ENCODE data around the gene MISP3. TPM values are rescaled to one million over a fixed set of nuclear protein-coding genes. Genes with fewer than 3 reads are reported as not detected.

MISP3 gene
- total RNA-seq, 1 donor from 2014 or later = 0.79 TPM

DNA sequence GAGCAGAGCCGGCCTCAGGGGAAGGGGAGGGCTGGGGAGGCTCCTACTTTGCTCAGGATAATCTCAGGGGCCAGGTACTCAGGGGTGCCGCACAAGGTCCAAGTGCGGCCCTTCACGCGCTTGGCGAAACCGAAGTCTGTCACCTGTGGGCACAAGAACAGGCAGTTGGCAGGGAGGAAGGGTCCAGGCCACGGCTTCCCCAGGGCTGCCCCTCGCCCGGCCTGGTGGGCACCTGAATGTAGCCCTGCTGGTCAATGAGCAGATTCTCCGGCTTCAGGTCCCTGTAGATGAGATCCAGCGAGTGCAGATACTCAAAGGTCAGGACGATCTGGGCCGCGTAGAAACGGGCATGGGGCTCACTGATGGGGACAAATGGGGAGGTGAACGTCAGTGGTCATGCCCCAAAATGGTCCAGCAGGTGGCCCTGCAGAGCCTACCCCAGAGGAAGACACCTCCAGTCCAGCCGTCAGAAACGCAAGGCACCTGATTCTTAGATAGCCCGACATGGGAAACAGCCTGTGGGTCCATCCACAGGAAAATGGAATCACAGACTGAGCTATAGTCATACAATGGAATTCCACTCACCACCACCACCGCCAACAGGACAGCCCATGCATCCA is 25.1 kb downstream of the MISP3 start:
- Mint-ChIP-seq H3K4me1 (ENCODE audit: low read depth, unreplicated experiment) (no peaks in the 10 kb centered on the region), H3K9me3 (ENCODE audit: unreplicated experiment) (peaks cover 9% of the 10 kb centered on the region), H3K27ac (ENCODE audit: unreplicated experiment) (no peak overlapping the region), H3K4me3 (ENCODE audit: unreplicated experiment) (no peak overlapping the region), H3K27me3 (ENCODE audit: low read depth, unreplicated experiment) (no peaks in the 10 kb centered on the region), H3K36me3 (ENCODE audit: low read depth, unreplicated experiment) (peaks cover 24% of the 10 kb centered on the region)
- H3K4me1 ChIP-seq (ENCODE audit: insufficient read depth, low read length) = no peaks in the 10 kb centered on the region
- no peak for TF ChIP-seq EZH2 (IDR thresholded peaks at IDR 0.05; ENCODE audit: insufficient read depth, low read length)
- TF ChIP-seq, protein P1, sequence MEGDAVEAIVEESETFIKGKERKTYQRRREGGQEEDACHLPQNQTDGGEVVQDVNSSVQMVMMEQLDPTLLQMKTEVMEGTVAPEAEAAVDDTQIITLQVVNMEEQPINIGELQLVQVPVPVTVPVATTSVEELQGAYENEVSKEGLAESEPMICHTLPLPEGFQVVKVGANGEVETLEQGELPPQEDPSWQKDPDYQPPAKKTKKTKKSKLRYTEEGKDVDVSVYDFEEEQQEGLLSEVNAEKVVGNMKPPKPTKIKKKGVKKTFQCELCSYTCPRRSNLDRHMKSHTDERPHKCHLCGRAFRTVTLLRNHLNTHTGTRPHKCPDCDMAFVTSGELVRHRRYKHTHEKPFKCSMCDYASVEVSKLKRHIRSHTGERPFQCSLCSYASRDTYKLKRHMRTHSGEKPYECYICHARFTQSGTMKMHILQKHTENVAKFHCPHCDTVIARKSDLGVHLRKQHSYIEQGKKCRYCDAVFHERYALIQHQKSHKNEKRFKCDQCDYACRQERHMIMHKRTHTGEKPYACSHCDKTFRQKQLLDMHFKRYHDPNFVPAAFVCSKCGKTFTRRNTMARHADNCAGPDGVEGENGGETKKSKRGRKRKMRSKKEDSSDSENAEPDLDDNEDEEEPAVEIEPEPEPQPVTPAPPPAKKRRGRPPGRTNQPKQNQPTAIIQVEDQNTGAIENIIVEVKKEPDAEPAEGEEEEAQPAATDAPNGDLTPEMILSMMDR (IDR thresholded peaks at IDR 0.05; ENCODE audit: insufficient read depth, low read depth, low read length) = no peak
- H3K27ac ChIP-seq (ENCODE audit: low read depth, low read length) = no peak overlapping the region
- H3K9ac ChIP-seq (ENCODE audit: low read length) = no peak overlapping the region
- no peak overlapping the region for H3K4me3 ChIP-seq (ENCODE audit: insufficient read depth, low read depth, low read length)
- H3K36me3 ChIP-seq (ENCODE audit: insufficient read depth, low read length) = peaks cover 11% of the 10 kb centered on the region
- no peaks in the 10 kb centered on the region for H4K20me1 ChIP-seq (ENCODE audit: insufficient read depth, low read length)
- H3K9me3 ChIP-seq (ENCODE audit: insufficient read depth, low read depth, low read length) = peaks cover 7% of the 10 kb centered on the region
- H3K27me3 ChIP-seq (ENCODE audit: insufficient read depth, low read length) = no peaks in the 10 kb centered on the region
- no peak overlapping the region for H2AFZ ChIP-seq (ENCODE audit: low read depth, low read length)
- FAIRE-seq = no peak
- H3K79me2 ChIP-seq (ENCODE audit: insufficient read depth, low read length) = no peaks in the 10 kb centered on the region
- no peak for DNase-seq (ENCODE audit: low read depth)
- H3K4me2 ChIP-seq (ENCODE audit: low read length) = no peak overlapping the region

DNA sequence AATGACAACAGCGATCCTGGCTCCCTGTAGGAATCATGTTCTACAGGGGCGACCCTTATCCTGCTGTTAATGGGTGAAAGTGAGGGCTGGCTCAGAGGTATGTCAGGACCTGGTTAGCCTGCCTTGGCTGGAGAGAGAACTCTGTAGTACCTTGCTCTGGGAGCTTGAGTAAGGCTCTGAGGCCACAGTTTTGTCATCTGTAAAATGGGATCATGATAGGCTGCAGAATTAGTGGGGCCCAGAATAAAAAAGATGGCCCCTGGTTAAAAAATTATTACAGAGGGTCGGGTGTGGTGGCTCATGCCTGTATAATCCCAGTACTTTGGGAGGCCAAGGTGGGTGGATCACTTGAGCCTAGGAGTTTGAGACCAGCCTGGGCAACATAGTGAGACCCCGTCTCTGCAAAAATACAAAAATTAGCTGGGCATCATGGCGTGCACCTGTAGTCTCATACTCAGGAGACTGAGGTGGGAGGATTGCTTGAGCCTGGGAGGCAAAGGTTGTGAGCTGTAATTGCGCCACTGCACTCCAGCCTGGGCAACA is 28.5 kb downstream of the MISP3 start:
- DNase-seq (ENCODE audit: low read depth) (no peak), FAIRE-seq (no peak)
- H3K27me3 Mint-ChIP-seq (ENCODE audit: low read depth, unreplicated experiment) = no peaks in the 10 kb centered on the region
- Histone ChIP-seq H3K79me2 (ENCODE audit: insufficient read depth, low read length) (no peaks in the 10 kb centered on the region), H3K4me1 (ENCODE audit: insufficient read depth, low read length) (no peaks in the 10 kb centered on the region), H3K9ac (ENCODE audit: low read length) (no peak overlapping the region), H4K20me1 (ENCODE audit: insufficient read depth, low read length) (no peaks in the 10 kb centered on the region), H2AFZ (ENCODE audit: low read depth, low read length) (no peak overlapping the region), H3K27ac (ENCODE audit: low read depth, low read length) (no peak overlapping the region), H3K27me3 (ENCODE audit: insufficient read depth, low read length) (no peaks in the 10 kb centered on the region), H3K9me3 (ENCODE audit: insufficient read depth, low read depth, low read length) (no peaks in the 10 kb centered on the region), H3K4me2 (ENCODE audit: low read length) (no peak overlapping the region), H3K4me3 (ENCODE audit: insufficient read depth, low read depth, low read length) (no peak overlapping the region), H3K36me3 (ENCODE audit: insufficient read depth, low read length) (peaks cover 13% of the 10 kb centered on the region)
- H3K4me1 Mint-ChIP-seq (ENCODE audit: low read depth, unreplicated experiment) = no peaks in the 10 kb centered on the region
- TF ChIP-seq EZH2 (IDR thresholded peaks at IDR 0.05; ENCODE audit: insufficient read depth, low read length) = no peak
- TF ChIP-seq, protein P1 (IDR thresholded peaks at IDR 0.05; ENCODE audit: insufficient read depth, low read depth, low read length) = no peak
- H3K4me3 Mint-ChIP-seq (ENCODE audit: unreplicated experiment) = no peak overlapping the region
- no peak overlapping the region for H3K27ac Mint-ChIP-seq (ENCODE audit: unreplicated experiment)
- H3K9me3 Mint-ChIP-seq (ENCODE audit: unreplicated experiment) = no peaks in the 10 kb centered on the region
- peaks cover 22% of the 10 kb centered on the region for H3K36me3 Mint-ChIP-seq (ENCODE audit: low read depth, unreplicated experiment)

DNA sequence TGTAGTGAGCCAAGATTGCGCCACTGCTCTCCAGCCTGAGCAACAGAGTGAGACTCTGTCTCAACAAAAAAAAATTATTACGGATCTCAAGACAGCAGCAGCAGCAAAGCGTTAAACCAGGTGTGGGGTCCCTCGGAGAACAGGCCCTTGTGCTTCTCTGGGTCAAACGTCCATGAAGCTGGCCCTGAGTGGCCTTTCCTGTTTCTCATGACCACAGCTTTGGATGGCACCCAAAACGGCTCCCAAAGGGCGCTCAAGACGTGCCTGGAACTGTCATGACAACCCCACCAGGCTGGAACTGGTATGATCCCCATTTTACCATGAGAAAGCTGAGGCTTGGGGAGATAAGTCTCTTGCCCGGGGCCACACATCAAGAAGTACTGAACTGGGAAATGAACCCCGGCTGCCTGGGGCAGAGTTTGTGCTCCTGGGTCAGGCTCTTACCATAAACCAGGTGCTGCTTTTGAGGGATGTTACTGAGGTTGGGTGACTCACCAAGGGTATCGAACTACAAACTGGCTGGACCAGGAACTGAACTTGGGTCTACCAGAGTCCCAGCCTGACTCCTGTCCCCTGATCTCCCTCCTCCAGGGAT is 29.6 kb downstream of the MISP3 start:
- H2AFZ ChIP-seq (ENCODE audit: low read depth, low read length) = no peak overlapping the region
- Mint-ChIP-seq H3K27me3 (ENCODE audit: low read depth, unreplicated experiment) (no peaks in the 10 kb centered on the region), H3K36me3 (ENCODE audit: low read depth, unreplicated experiment) (peaks cover 18% of the 10 kb centered on the region), H3K27ac (ENCODE audit: unreplicated experiment) (no peak overlapping the region), H3K4me1 (ENCODE audit: low read depth, unreplicated experiment) (no peaks in the 10 kb centered on the region), H3K4me3 (ENCODE audit: unreplicated experiment) (no peak overlapping the region), H3K9me3 (ENCODE audit: unreplicated experiment) (no peaks in the 10 kb centered on the region)
- H3K27me3 ChIP-seq (ENCODE audit: insufficient read depth, low read length) = no peaks in the 10 kb centered on the region
- no peak overlapping the region for H3K4me3 ChIP-seq (ENCODE audit: insufficient read depth, low read depth, low read length)
- no peak for DNase-seq (ENCODE audit: low read depth)
- no peaks in the 10 kb centered on the region for H3K9me3 ChIP-seq (ENCODE audit: insufficient read depth, low read depth, low read length)
- no peak overlapping the region for H3K27ac ChIP-seq (ENCODE audit: low read depth, low read length)
- H3K4me2 ChIP-seq (ENCODE audit: low read length) = no peak overlapping the region
- H3K79me2 ChIP-seq (ENCODE audit: insufficient read depth, low read length) = no peaks in the 10 kb centered on the region
- TF ChIP-seq, protein P1 (IDR thresholded peaks at IDR 0.05; ENCODE audit: insufficient read depth, low read depth, low read length) = no peak
- TF ChIP-seq EZH2 (IDR thresholded peaks at IDR 0.05; ENCODE audit: insufficient read depth, low read length) = no peak
- no peaks in the 10 kb centered on the region for H4K20me1 ChIP-seq (ENCODE audit: insufficient read depth, low read length)
- no peaks in the 10 kb centered on the region for H3K4me1 ChIP-seq (ENCODE audit: insufficient read depth, low read length)
- H3K9ac ChIP-seq (ENCODE audit: low read length) = no peak overlapping the region
- peaks cover 10% of the 10 kb centered on the region for H3K36me3 ChIP-seq (ENCODE audit: insufficient read depth, low read length)
- no peak for FAIRE-seq
